ENCODE measurements around the gene GTF2E1.
"Not testable (repeated sequence)": the region's sequence is repeated elsewhere in the genome, so short reads cannot be mapped to it uniquely, and the experiment has no call there.

GTF2E1 gene

GRCh38 chr3:120763601-120764000, 21.1 kb downstream of the GTF2E1 start:
- H3K27me3 ChIP-seq (ENCODE audit: control insufficient read depth, insufficient read depth, low read length) = no peaks in the 10 kb centered on the region
- H3K9me3 ChIP-seq (ENCODE audit: control insufficient read depth, low read length) = no peaks in the 10 kb centered on the region
- H3K9ac ChIP-seq (ENCODE audit: low read length) = no peak overlapping the region
- no peak overlapping the region for H3K4me3 ChIP-seq (ENCODE audit: low read length)
- no peaks in the 10 kb centered on the region for H3K36me3 ChIP-seq (ENCODE audit: control insufficient read depth, insufficient read depth, low read length)
- no peaks in the 10 kb centered on the region for H3K4me1 ChIP-seq (ENCODE audit: control insufficient read depth, insufficient read depth, low read length)

DNA sequence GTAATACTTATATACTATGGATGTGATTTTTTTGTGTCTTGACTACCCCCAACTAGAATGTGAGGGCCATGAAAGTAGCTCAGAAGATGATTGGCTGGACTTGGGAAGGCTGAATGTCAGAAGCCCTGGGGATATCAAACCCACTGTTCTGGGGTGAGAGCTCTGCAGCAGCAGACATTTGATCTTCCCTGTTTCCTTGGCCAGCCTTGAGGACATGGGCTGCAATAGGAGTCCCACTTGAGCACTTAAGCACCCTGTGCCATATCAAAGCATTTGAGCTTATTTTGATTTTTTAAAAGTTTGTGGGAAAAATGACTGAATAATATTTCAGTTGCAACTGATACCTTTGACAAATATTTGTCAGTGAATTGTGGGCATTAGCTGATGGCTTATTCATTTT, 21.7 kb downstream of the GTF2E1 start:
- Histone ChIP-seq H3K9ac (ENCODE audit: low read length) (no peak overlapping the region), H3K27me3 (ENCODE audit: control insufficient read depth, insufficient read depth, low read length) (no peaks in the 10 kb centered on the region), H3K4me3 (ENCODE audit: low read length) (no peak overlapping the region), H3K36me3 (ENCODE audit: control insufficient read depth, insufficient read depth, low read length) (no peaks in the 10 kb centered on the region), H3K4me1 (ENCODE audit: control insufficient read depth, insufficient read depth, low read length) (no peaks in the 10 kb centered on the region), H3K9me3 (ENCODE audit: control insufficient read depth, low read length) (no peaks in the 10 kb centered on the region)

DNA sequence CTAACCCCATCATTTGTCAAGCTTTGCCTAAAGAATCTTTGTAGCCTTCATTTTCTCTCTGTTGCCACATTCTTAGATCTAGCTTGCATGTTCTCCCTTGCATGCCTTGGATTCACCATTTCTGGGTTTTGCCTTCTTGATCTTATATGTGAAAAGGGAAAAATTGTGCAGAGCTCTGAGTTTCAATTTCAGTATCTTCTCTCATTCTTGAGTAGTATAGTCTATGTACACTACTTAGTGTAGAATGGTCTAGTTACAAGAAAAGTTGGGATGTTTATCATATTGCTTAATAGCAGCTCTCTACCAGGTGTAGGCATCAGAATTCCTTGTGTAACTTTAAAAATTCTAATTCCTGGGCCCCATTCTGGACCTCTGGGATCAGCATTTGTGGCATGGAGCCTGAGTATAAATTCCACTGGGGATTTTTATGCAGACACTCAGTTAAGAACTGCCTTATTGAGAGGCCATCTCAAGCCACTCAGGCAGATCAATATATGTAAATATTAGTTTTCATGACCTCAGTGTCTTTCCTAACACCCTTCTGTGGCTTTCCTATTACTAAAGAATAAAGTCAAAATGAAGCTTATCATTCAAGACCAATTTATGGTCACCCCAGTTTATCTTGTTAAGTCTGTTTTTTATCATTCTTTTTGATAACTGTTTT, 23.4 kb downstream of the GTF2E1 start:
- no peaks in the 10 kb centered on the region for H3K27me3 ChIP-seq (ENCODE audit: control insufficient read depth, insufficient read depth, low read length)
- no peaks in the 10 kb centered on the region for H3K9me3 ChIP-seq (ENCODE audit: control insufficient read depth, low read length)
- H3K4me1 ChIP-seq (ENCODE audit: control insufficient read depth, insufficient read depth, low read length) = no peaks in the 10 kb centered on the region
- H3K9ac ChIP-seq (ENCODE audit: low read length) = no peak overlapping the region
- no peak overlapping the region for H3K4me3 ChIP-seq (ENCODE audit: low read length)
- no peaks in the 10 kb centered on the region for H3K36me3 ChIP-seq (ENCODE audit: control insufficient read depth, insufficient read depth, low read length)

DNA sequence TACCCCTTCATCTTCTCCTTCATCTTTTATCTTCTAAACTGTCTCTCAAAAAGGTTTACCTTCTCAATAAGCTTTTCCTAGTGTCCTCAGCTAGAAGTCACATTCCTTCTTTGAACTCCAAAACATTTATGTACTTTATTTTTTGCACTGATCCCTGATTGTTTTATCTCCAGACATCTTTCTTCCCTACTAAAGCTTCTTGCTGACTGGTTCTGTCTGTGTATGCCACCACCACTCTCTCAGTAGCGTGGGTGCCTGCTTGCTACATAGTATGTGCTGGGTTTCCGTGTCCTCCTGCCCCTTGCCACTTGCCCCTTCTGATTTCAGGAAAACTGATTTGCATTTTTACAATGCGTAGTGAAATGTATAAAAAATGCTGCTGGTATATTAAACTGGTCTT, 24.0 kb downstream of the GTF2E1 start:
- no peaks in the 10 kb centered on the region for H3K36me3 ChIP-seq (ENCODE audit: control insufficient read depth, insufficient read depth, low read length)
- H3K4me1 ChIP-seq (ENCODE audit: control insufficient read depth, insufficient read depth, low read length) = no peaks in the 10 kb centered on the region
- no peak overlapping the region for H3K9ac ChIP-seq (ENCODE audit: low read length)
- H3K4me3 ChIP-seq (ENCODE audit: low read length) = no peak overlapping the region
- no peaks in the 10 kb centered on the region for H3K27me3 ChIP-seq (ENCODE audit: control insufficient read depth, insufficient read depth, low read length)
- H3K9me3 ChIP-seq (ENCODE audit: control insufficient read depth, low read length) = no peaks in the 10 kb centered on the region

- Histone ChIP-seq H3K4me1 (ENCODE audit: control insufficient read depth, insufficient read depth, low read length) (no peaks in the 10 kb centered on the region), H3K9ac (ENCODE audit: low read length) (no peak overlapping the region), H3K9me3 (ENCODE audit: control insufficient read depth, low read length) (no peaks in the 10 kb centered on the region), H3K36me3 (ENCODE audit: control insufficient read depth, insufficient read depth, low read length) (no peaks in the 10 kb centered on the region), H3K27me3 (ENCODE audit: control insufficient read depth, insufficient read depth, low read length) (no peaks in the 10 kb centered on the region), H3K4me3 (ENCODE audit: low read length) (no peak overlapping the region)
Observed at GRCh38 chr3:120767106-120767505, 24.6 kb downstream of the GTF2E1 start.

GRCh38 chr3:120769436-120769835, 26.9 kb downstream of the GTF2E1 start:
- H3K27me3 ChIP-seq (ENCODE audit: control insufficient read depth, insufficient read depth, low read length) = no peaks in the 10 kb centered on the region
- H3K9me3 ChIP-seq (ENCODE audit: control insufficient read depth, low read length) = no peaks in the 10 kb centered on the region
- no peak overlapping the region for H3K9ac ChIP-seq (ENCODE audit: low read length)
- H3K36me3 ChIP-seq (ENCODE audit: control insufficient read depth, insufficient read depth, low read length) = peaks cover 5% of the 10 kb centered on the region
- H3K4me3 ChIP-seq (ENCODE audit: low read length) = no peak overlapping the region
- H3K4me1 ChIP-seq (ENCODE audit: control insufficient read depth, insufficient read depth, low read length) = no peaks in the 10 kb centered on the region

GRCh38 chr3:120770891-120771290, 28.3 kb downstream of the GTF2E1 start:
- Histone ChIP-seq H3K27me3 (ENCODE audit: control insufficient read depth, insufficient read depth, low read length) (no peaks in the 10 kb centered on the region), H3K9me3 (ENCODE audit: control insufficient read depth, low read length) (no peaks in the 10 kb centered on the region), H3K4me1 (ENCODE audit: control insufficient read depth, insufficient read depth, low read length) (no peaks in the 10 kb centered on the region), H3K4me3 (ENCODE audit: low read length) (no peak overlapping the region), H3K9ac (ENCODE audit: low read length) (no peak overlapping the region), H3K36me3 (ENCODE audit: control insufficient read depth, insufficient read depth, low read length) (peaks cover 5% of the 10 kb centered on the region)

- Histone ChIP-seq H3K4me3 (ENCODE audit: low read length) (no peak overlapping the region), H3K4me1 (ENCODE audit: control insufficient read depth, insufficient read depth, low read length) (no peaks in the 10 kb centered on the region), H3K9me3 (ENCODE audit: control insufficient read depth, low read length) (no peaks in the 10 kb centered on the region), H3K9ac (ENCODE audit: low read length) (no peak overlapping the region), H3K27me3 (ENCODE audit: control insufficient read depth, insufficient read depth, low read length) (no peaks in the 10 kb centered on the region), H3K36me3 (ENCODE audit: control insufficient read depth, insufficient read depth, low read length) (peaks cover 5% of the 10 kb centered on the region)
Observed at GRCh38 chr3:120772081-120772480, 29.5 kb downstream of the GTF2E1 start.

GRCh38 chr3:120773932-120774331, 31.4 kb downstream of the GTF2E1 start:
- Histone ChIP-seq H3K4me3 (ENCODE audit: low read length) (no peak overlapping the region), H3K36me3 (ENCODE audit: control insufficient read depth, insufficient read depth, low read length) (peaks cover 5% of the 10 kb centered on the region), H3K4me1 (ENCODE audit: control insufficient read depth, insufficient read depth, low read length) (no peaks in the 10 kb centered on the region), H3K27me3 (ENCODE audit: control insufficient read depth, insufficient read depth, low read length) (no peaks in the 10 kb centered on the region), H3K9ac (ENCODE audit: low read length) (no peak overlapping the region), H3K9me3 (ENCODE audit: control insufficient read depth, low read length) (no peaks in the 10 kb centered on the region)

DNA sequence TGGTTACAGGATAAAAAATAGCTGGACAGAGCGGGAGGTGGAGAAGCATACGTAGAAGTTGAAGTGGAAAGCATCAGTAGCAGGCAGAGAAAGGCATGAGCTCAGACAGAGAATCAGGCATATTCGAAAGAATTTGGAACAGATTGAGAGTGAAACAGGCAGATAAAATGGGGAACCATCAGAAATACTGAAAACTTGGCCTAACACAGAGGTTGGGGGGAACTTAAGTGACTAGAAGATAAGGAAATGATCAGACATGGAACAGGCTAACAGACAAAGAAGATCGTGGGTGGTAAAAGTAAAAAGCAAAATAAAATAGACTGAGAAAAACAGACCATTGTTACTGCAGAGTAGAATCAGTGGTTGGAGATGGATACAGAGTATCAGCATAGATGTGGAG, 32.9 kb downstream of the GTF2E1 start:
- H3K27me3 ChIP-seq (ENCODE audit: control insufficient read depth, insufficient read depth, low read length) = no peaks in the 10 kb centered on the region
- no peak overlapping the region for H3K9ac ChIP-seq (ENCODE audit: low read length)
- no peaks in the 10 kb centered on the region for H3K4me1 ChIP-seq (ENCODE audit: control insufficient read depth, insufficient read depth, low read length)
- H3K4me3 ChIP-seq (ENCODE audit: low read length) = no peak overlapping the region
- peaks cover 5% of the 10 kb centered on the region for H3K36me3 ChIP-seq (ENCODE audit: control insufficient read depth, insufficient read depth, low read length)
- H3K9me3 ChIP-seq (ENCODE audit: control insufficient read depth, low read length) = no peaks in the 10 kb centered on the region

GRCh38 chr3:120778776-120779175, 36.2 kb downstream of the GTF2E1 start:
- Histone ChIP-seq H3K27me3 (ENCODE audit: control insufficient read depth, insufficient read depth, low read length) (no peaks in the 10 kb centered on the region), H3K9ac (ENCODE audit: low read length) (no peak overlapping the region), H3K4me3 (ENCODE audit: low read length) (no peak overlapping the region), H3K4me1 (ENCODE audit: control insufficient read depth, insufficient read depth, low read length) (no peaks in the 10 kb centered on the region), H3K9me3 (ENCODE audit: control insufficient read depth, low read length) (no peaks in the 10 kb centered on the region), H3K36me3 (ENCODE audit: control insufficient read depth, insufficient read depth, low read length) (no peaks in the 10 kb centered on the region)

DNA sequence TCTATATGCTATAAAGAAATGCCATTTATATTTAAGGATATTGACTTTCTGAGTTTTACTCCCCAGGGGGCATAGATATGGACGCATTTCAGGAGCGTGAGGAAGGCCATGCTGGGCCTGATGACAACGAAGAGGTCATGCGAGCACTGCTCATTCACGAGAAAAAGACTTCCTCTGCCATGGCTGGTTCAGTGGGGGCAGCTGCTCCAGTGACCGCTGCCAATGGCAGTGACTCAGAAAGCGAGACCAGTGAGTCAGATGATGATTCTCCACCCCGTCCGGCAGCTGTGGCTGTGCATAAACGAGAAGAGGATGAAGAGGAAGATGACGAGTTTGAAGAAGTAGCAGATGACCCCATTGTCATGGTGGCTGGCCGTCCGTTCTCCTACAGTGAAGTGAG, 38.4 kb downstream of the GTF2E1 start:
- H3K4me1 ChIP-seq (ENCODE audit: control insufficient read depth, insufficient read depth, low read length) = no peaks in the 10 kb centered on the region
- no peaks in the 10 kb centered on the region for H3K9me3 ChIP-seq (ENCODE audit: control insufficient read depth, low read length)
- no peak overlapping the region for H3K9ac ChIP-seq (ENCODE audit: low read length)
- H3K27me3 ChIP-seq (ENCODE audit: control insufficient read depth, insufficient read depth, low read length) = no peaks in the 10 kb centered on the region
- no peaks in the 10 kb centered on the region for H3K36me3 ChIP-seq (ENCODE audit: control insufficient read depth, insufficient read depth, low read length)
- H3K4me3 ChIP-seq (ENCODE audit: low read length) = no peak overlapping the region

DNA sequence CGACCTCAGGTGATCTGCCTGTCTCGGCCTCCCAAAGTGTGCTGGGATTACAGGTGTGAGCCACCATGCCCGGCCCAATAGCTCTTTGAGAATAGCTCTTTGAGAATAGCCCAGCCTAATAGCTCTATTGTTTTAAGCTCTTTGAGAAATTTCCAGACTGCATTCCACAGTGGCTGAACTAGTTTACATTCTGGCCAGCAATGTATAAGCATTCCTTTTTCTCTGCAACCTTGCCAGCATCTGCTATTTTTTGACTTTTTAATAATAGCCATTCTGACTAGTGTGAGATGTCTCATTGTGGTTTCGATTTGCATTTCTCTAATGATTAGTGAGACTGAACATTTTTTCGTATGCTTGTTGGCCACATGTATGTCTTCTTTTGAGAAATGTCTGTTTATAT, 43.3 kb downstream of the GTF2E1 start:
- H3K27me3 ChIP-seq (ENCODE audit: control insufficient read depth, insufficient read depth, low read length); H3K9ac ChIP-seq (ENCODE audit: low read length); H3K4me3 ChIP-seq (ENCODE audit: low read length); H3K36me3 ChIP-seq (ENCODE audit: control insufficient read depth, insufficient read depth, low read length); H3K4me1 ChIP-seq (ENCODE audit: control insufficient read depth, insufficient read depth, low read length); H3K9me3 ChIP-seq (ENCODE audit: control insufficient read depth, low read length): not testable (repeated sequence)
